Smooth muscle cell of the brain vasculature (primary cell): ENCODE measurements around the gene PYCR2.

Source experiments
- DNase-seq: peaks from one replicate; pipeline ENCODE4 v3.0.0-alpha.2; 2012; ENCODE audit warnings: low read depth, low spot score

PYCR2 gene

DNA sequence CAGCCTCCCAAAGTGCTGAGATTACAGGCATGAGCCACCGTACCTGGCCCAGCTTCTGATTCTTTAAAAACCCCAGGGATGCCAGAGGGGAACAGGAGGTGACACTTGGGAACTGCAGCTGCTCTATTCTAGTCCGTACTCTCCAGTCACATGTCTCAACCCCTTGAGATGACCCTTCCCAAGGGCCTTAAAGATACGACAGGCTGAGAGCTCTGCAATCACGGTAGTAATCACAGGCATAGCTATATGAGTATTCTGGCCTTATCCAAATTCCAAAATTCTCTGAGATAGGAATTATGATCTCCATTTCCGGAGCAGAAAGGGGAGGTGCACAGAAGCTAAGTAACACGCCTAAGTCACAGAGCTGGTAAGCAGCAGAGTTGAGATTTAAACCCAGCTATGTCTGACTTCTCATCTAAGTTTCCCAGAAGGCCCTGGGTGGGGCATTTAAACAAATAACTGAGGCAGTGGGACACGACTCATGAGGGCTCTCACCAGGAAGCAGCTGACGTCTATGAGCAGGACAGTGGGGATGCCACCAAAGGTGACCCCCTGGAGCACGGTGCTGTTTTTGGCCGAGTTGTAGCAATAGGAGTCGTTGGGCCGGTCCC lies 47.0 kb downstream of the PYCR2 start:
- no peak for DNase-seq

- DNase-seq = no peak
Observed at GRCh38 chr1:225875044-225875815, 48.8 kb downstream of the PYCR2 start.

DNA sequence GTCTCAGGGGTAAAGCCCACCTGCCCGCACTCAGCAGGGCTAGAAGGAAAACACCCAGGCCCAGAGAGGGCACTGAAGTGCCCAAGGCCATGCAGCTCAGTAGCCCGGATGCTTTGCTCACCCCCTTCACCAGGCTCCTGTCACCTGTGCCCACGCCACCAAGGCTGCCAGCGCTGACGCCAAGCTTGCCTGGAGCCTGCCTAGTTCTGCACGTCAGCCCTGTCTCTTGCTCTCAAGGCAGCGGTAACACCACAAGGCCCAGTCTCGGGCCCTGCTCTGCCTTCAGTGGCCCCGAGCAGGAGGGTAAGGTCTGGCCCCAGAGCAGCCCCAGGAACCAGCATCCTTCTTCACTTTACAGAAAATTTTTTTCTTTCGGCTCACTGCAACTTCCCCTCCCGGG lies 49.6 kb downstream of the PYCR2 start:
- DNase-seq = no peak

DNA sequence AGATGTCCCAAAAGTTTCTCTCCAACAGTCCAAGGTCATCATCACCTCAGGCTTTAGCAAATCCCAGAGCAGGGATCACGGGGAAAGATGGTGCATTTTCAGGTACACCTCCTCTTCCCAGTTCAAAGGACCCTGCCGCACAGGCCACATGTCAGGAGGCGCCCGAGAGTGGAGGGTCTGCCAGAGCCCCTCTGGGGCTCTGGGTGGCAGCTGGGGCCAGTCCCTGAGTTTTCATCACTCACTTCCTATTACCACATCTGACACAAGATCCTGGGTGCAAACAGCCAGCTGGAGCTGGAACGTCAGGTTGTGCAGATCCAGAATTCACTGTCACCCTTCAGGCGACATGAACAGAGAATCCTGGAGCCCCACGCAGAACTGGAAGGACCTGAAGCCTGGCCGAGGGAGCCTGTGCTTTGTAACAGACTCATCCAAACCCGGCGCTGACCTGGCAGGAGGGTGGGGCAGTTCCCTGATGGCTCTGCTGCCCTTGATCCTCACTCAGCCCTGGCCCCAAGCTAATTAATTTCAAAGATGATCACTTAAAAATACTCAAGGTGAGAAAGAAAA lies 50.7 kb downstream of the PYCR2 start:
- no peak for DNase-seq

- no peak for DNase-seq
Observed at GRCh38 chr1:225872075-225872430, 52.0 kb downstream of the PYCR2 start.

DNA sequence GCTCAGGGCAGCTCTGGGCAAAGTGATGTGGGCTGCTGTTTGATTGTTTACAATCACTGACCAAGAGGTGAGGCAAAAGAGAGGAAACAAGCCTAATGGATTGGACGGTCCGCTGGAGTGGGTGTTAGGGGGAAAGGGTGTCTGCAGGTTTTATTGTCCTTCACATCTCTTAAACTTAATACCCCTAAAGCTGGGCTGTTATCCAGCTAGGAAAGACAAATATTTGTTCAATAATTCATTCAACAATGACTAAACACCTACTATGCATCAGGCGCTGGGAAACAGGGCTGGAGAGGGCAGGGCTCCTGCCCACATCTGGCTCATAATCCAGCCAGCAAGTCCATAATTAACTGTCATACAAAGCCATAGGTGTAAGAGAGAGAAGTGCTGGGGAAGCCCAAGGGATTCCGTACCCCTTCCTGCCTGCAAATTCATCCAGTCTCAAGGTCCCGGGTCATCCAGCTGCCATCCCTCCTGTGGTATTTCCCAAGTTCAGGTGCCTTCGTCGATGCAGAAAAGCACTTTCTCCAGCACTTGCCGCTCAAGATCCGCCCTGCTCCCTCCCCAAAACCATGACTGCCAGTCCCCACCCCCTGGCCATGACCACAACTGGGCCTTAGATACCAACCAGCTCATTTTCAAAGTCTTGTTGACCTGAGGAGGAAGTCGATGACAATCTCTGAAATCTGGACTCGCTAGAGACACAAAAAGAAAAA lies 52.5 kb downstream of the PYCR2 start:
- DNase-seq = no peak

DNA sequence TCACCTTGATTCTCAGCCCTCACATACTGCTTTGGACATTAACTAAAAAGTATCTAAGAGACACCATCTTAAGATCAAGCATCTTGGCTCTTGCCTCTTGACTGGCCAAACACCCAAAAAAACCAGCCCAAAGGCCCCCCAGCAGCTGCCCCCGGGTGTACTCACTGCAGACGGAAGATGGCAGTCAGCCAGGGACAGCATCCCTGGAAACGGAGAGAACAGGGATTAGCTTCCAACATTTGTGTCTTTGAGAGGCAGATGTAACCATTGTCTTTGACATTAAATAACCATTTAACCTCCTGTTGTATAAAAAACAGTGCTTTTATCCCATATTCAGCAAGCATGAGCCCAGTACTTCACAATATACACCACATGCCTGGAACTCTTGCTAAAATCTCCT lies 53.1 kb downstream of the PYCR2 start:
- no peak for DNase-seq
